SH-SY5Y (cell line): ENCODE results near the gene GAPVD1.

Source experiments
- GATA2 ChIP-seq: IDR thresholded peaks from 2 replicates; pipeline ENCODE4 v1.6.1; 2011; ENCODE audit warnings: mild to moderate bottlenecking, low read depth, low read length
- GATA3 ChIP-seq: IDR thresholded peaks from 2 replicates; pipeline ENCODE4 v1.6.1; 2011; ENCODE audit warnings: low read depth, mild to moderate bottlenecking, low read length, moderate library complexity

Gene GAPVD1

GRCh38 chr9:125412166-125412565, 150.5 kb downstream of the GAPVD1 start:
- TF ChIP-seq GATA2 (no peak), GATA3 (no peak)

GRCh38 chr9:125413579-125413978, 152.0 kb downstream of the GAPVD1 start:
- no peak for TF ChIP-seq GATA2

GRCh38 chr9:125415583-125416460, 154.2 kb downstream of the GAPVD1 start:
- TF ChIP-seq GATA3 = no peak
- no peak for TF ChIP-seq GATA2

- no peak for TF ChIP-seq GATA3
- no peak for TF ChIP-seq GATA2
Measured at GRCh38 chr9:125416517-125416916, 154.9 kb downstream of the GAPVD1 start.
